ENCODE data around the gene ZNF470.

The ZNF470 gene

DNA sequence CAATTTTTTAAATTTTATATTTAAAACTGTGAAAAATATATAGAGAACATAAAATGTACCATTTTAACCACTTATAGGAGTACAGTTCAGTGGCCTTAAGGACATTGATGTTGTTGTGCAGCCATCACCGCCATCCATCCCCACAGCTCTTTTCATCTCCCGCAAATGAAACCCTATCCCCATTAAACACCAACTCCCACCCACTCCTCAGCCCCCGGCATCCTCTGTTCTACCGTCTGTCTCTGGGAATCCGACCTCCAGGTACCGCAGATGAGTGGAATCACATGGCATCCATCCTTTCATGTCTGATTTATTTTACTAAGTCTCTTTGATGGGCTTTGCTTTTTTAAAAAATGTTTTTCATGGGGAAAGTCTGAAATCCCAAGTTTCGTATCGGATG, 51.9 kb downstream of the ZNF470 start:
- Histone ChIP-seq H3K27ac (no peak overlapping the region), H3K4me1 (no peaks in the 10 kb centered on the region; a peak in 2 of 20 replicates), H3K9me3 (replicated peaks in 1 of 11) (peaks cover 84 to 100% (median 97%) of the 10 kb centered on the region in 11 experiments), H3K4me3 (no peak overlapping the region), H3K27me3 (no peaks in the 10 kb centered on the region), H3K36me3 (peaks cover 89 to 99% (median 97%) of the 10 kb centered on the region in 11 experiments), H4K20me1 (peaks cover 0 to 56% (median 0%) of the 10 kb centered on the region in 11 experiments; a peak in 7 of 22 replicates), H3K9ac (no peak overlapping the region), H3K4me2 (no peak overlapping the region)
- TF ChIP-seq Cebpa-rat (IDR thresholded peaks at IDR 0.05): no peak

DNA sequence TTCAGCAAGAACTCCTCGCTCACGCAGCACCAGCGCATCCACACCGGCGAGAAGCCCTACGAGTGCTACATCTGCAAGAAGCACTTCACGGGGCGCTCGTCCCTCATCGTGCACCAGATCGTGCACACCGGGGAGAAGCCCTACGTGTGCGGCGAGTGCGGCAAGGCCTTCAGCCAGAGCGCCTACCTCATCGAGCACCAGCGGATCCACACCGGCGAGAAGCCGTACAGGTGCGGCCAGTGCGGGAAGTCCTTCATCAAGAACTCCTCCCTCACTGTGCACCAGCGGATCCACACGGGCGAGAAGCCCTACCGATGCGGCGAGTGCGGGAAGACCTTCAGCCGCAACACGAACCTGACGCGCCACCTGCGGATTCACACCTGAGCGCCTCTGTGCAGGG, 55.1 kb downstream of the ZNF470 start:
- Histone ChIP-seq H4K20me1 (peaks cover 0 to 67% (median 0%) of the 10 kb centered on the region in 11 experiments; a peak in 8 of 22 replicates), H3K4me2 (no peak overlapping the region), H3K9me3 (replicated peaks in 1 of 11) (peaks cover 55 to 89% (median 81%) of the 10 kb centered on the region in 11 experiments), H3K27me3 (no peaks in the 10 kb centered on the region), H3K4me1 (no peaks in the 10 kb centered on the region; a peak in 2 of 20 replicates), H3K27ac (no peak overlapping the region), H3K9ac (no peak overlapping the region), H3K4me3 (no peak overlapping the region), H3K36me3 (peaks cover 69 to 91% (median 81%) of the 10 kb centered on the region in 11 experiments)
- no peak for TF ChIP-seq Cebpa-rat (IDR thresholded peaks at IDR 0.05)

DNA sequence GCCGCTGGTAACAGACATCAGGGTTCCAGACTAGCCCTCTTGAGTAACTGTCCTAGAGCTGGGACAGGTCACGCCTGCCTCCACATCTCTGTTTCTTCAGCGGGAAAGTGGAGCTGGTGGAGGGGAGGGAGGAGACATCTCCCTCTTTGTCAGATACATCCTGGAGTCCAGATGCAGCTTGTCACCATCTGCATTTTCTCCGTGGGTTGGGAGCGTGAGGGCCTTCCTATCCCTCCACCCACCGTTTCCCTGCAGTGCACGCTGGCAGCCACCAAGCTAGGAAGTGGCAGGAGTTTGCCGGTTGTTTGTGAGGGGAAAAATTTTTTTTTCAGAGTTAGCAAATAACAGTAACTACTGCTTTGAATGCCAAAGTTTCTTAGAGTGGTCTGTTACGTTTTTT, 55.7 kb downstream of the ZNF470 start:
- Histone ChIP-seq H3K9me3 (replicated peaks in 1 of 11) (peaks cover 49 to 89% (median 77%) of the 10 kb centered on the region in 11 experiments), H3K27me3 (no peaks in the 10 kb centered on the region), H3K4me3 (no peak overlapping the region), H3K9ac (no peak overlapping the region), H4K20me1 (peaks cover 0 to 73% (median 0%) of the 10 kb centered on the region in 11 experiments; a peak in 8 of 22 replicates), H3K4me2 (no peak overlapping the region), H3K27ac (no peak overlapping the region), H3K36me3 (peaks cover 62 to 86% (median 75%) of the 10 kb centered on the region in 11 experiments), H3K4me1 (no peaks in the 10 kb centered on the region; a peak in 2 of 20 replicates)
- no peak for TF ChIP-seq Cebpa-rat (IDR thresholded peaks at IDR 0.05)

DNA sequence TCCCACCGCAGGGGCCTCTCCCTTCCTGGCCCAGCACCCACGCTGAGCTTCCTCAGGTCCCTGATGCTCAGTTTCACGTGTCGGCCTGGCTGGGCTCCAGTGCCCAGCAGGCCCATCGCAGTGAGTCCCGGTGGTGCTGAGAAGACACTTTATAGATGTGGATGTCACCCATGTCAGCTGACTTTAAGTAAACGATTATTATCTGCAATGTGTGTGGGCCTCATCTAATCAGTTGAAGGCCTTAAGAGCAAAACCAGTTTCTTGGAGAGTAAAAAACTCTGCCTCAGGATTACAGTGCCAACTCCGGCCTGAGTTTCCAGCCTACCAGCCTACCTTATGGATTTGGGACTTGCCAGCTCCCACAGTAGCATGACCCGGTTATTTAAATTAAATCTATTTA, 58.4 kb downstream of the ZNF470 start:
- no peak for TF ChIP-seq Cebpa-rat (IDR thresholded peaks at IDR 0.05)
- no peak overlapping the region for H3K9ac ChIP-seq
- peaks cover 0 to 66% (median 0%) of the 10 kb centered on the region in 11 experiments; a peak in 7 of 22 replicates for H4K20me1 ChIP-seq
- H3K27ac ChIP-seq: no peak overlapping the region
- peaks cover 32 to 89% (median 70%) of the 10 kb centered on the region in 11 experiments for H3K9me3 ChIP-seq (replicated peaks in 1 of 11)
- no peaks in the 10 kb centered on the region for H3K4me1 ChIP-seq
- H3K4me2 ChIP-seq: no peak overlapping the region
- H3K36me3 ChIP-seq: peaks cover 47 to 67% (median 52%) of the 10 kb centered on the region in 11 experiments
- no peaks in the 10 kb centered on the region for H3K27me3 ChIP-seq
- H3K4me3 ChIP-seq: no peak overlapping the region

DNA sequence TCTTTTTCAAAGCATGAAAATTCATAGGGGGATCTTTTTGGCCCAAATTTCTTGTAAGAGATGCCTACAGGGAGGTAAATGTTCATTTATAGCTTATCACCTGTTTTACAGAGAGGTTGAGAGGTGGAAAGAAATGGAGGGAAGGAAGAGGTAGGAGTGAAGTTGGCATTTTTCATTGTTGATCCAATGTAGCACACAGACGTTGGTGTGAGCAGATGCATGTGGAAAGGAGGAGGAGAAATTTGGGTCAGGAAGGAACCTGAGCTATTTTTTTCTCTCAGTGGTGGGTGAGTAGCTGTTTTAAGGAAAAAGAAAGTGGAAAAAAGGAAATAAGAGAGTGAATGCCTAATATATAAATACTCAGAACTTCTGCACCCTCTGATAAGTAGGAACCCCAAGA, 65.8 kb downstream of the ZNF470 start:
- Histone ChIP-seq H3K36me3 (peaks cover 0 to 6% (median 0%) of the 10 kb centered on the region in 11 experiments; a peak in 4 of 22 replicates), H3K27ac (no peak overlapping the region), H3K4me3 (no peak overlapping the region), H3K4me1 (no peaks in the 10 kb centered on the region), H3K9me3 (replicated peaks in 1 of 11) (peaks cover 19 to 86% (median 43%) of the 10 kb centered on the region in 11 experiments), H3K9ac (no peak overlapping the region), H3K27me3 (no peaks in the 10 kb centered on the region), H3K4me2 (no peak overlapping the region), H4K20me1 (peaks cover 0 to 19% (median 0%) of the 10 kb centered on the region in 11 experiments; a peak in 6 of 22 replicates)
- TF ChIP-seq Cebpa-rat (IDR thresholded peaks at IDR 0.05): no peak

- Histone ChIP-seq H3K4me3 (no peak overlapping the region), H3K36me3 (peaks cover 0 to 4% (median 0%) of the 10 kb centered on the region in 11 experiments; a peak in 2 of 22 replicates), H4K20me1 (peaks cover 0 to 15% (median 0%) of the 10 kb centered on the region in 11 experiments; a peak in 7 of 22 replicates), H3K27me3 (no peaks in the 10 kb centered on the region), H3K9ac (no peak overlapping the region), H3K4me2 (no peak overlapping the region), H3K27ac (no peak overlapping the region), H3K9me3 (replicated peaks in 1 of 11) (peaks cover 11 to 55% (median 28%) of the 10 kb centered on the region in 11 experiments; a peak in 21 of 22 replicates), H3K4me1 (no peaks in the 10 kb centered on the region)
- no peak for TF ChIP-seq Cebpa-rat (IDR thresholded peaks at IDR 0.05)
Observed at GRCh38 chr19:56637976-56638555, 70.8 kb downstream of the ZNF470 start.
